ENCODE measurements around the gene PHF24.

DNA sequence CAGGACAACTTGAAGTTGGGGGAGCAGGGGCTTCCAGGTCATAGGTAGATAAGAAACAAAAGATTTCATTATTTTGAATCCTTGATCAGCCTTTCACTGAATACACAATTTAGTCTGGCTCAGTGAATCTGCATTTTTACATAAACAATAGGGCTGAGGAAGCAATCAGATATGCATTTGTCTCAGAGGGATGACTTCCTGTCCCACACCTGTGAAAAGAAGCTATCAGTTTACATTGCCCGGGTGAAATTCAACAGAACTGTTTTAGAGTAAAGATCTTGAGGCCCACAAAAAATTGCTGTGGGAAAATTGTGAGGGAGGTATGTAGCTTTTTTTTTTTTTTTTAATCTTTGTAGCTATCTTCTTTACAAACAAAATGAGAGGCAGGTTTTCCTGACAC lies 69.8 kb downstream of the PHF24 start:
- TF ChIP-seq EZH2 (IDR thresholded peaks at IDR 0.05; ENCODE audit: low read depth) (no peak), CTCF (conservative IDR thresholded peaks at IDR 0.05) (no peak)

Measured in PC-9 (cell line).